GM12878 (cell line): ENCODE results near the gene MTMR3. TPM values are rescaled to one million over a fixed set of nuclear protein-coding genes. Genes with fewer than 3 reads are reported as not detected.

ENCODE experiments used
- ATAC-seq: fragments of 200-7000 bp; cut with Tn5 transposase; 3 replicates; pipeline ENCODE4 v1.9.1; 2020; ENCODE audit warnings: mild to moderate bottlenecking, moderate library complexity
- BruUV-seq: library from RNA; stranded (reverse); fragments of 400-500 nt; replicated peaks from 2 replicates; lab custom pipeline; 2021; lab: Mats Ljungman, UMichigan
- CTCF ChIA-PET: fragments of 300-600 bp; sonication (Branson Sonifier 250); formaldehyde crosslinking; extraction: SDS; loops from one replicate; lab custom pipeline; 2021; ENCODE audit warnings: inconsistent platforms; lab: Yijun Ruan, JAX
- POLR2A ChIA-PET: fragments of 350-600 bp; formaldehyde crosslinking; extraction: SDS; loops from one replicate; lab custom pipeline; 2021; ENCODE audit warnings: inconsistent platforms; lab: Charles Lee
- RAD21 ChIA-PET: fragments of 300-600 bp; sonication (Branson Sonifier 250); formaldehyde crosslinking; loops from one replicate; lab custom pipeline; 2023; ENCODE audit warnings: antibody characterized with exemption; ENCODE audit not compliant: unreplicated experiment; lab: Charles Lee
- SMC1A ChIA-PET: fragments of 300-600 bp; sonication (Branson Sonifier 250); formaldehyde crosslinking; loops from one replicate; lab custom pipeline; 2023; ENCODE audit not compliant: unreplicated experiment, uncharacterized antibody; lab: Charles Lee
- DNase-seq: peaks from one replicate; pipeline ENCODE4 v3.0.0-alpha.2; 2011; ENCODE audit warnings: low read depth, low spot score
- FAIRE-seq: peaks from 3 replicates; lab custom pipeline; 2011; peaks lifted over from hg19 to GRCh38; lab: Jason Lieb, UNC
- H2AFZ ChIP-seq: 2 replicates; pipeline ENCODE4 v1.6.0; 2011; ENCODE audit warnings: low read depth, low read length, control low read depth; ENCODE audit not compliant: control insufficient read depth
- H3K27ac ChIP-seq: 2 replicates; pipeline ENCODE4 v1.5.1; 2011; ENCODE audit warnings: control low read depth; ENCODE audit not compliant: control insufficient read depth, insufficient read depth
- H3K27me3 ChIP-seq, 2 experiments: replicated peaks in 1 of 2; 2 replicates each; pipeline versions ENCODE4 v1.6.0 to v1.6.1; 2011; ENCODE audit warnings: low read length in 1 of 2; ENCODE audit not compliant: control insufficient read depth in 2 of 2, insufficient read depth in 2 of 2
- H3K36me3 ChIP-seq, 2 experiments: 2 replicates each; pipeline ENCODE4 v1.5.1; 2011; ENCODE audit warnings: low read length in 1 of 2; ENCODE audit not compliant: control insufficient read depth in 2 of 2, insufficient read depth in 2 of 2
- H3K4me1 ChIP-seq: 2 replicates; pipeline ENCODE4 v1.6.1; 2011; ENCODE audit warnings: mild to moderate bottlenecking, low read length, moderate library complexity, mixed read lengths; ENCODE audit not compliant: control insufficient read depth, insufficient read depth
- H3K4me2 ChIP-seq: 2 replicates; pipeline ENCODE4 v1.6.0; 2011; ENCODE audit warnings: control low read depth; ENCODE audit not compliant: control insufficient read depth, insufficient read depth
- H3K4me3 ChIP-seq: fragments of 200-600 bp; sonication (generic); 2 replicates; pipeline ENCODE4 v1.5.1; 2016
- H3K79me2 ChIP-seq: 2 replicates; pipeline ENCODE4 v1.6.0; 2011; ENCODE audit warnings: low read length; ENCODE audit not compliant: control insufficient read depth, insufficient read depth
- H3K9ac ChIP-seq: 2 replicates; pipeline ENCODE4 v1.8.0; 2011; ENCODE audit warnings: low read length, control low read depth, mixed read lengths; ENCODE audit not compliant: control insufficient read depth, insufficient read depth
- H3K9me3 ChIP-seq: replicated peaks from 3 replicates; pipeline ENCODE4 v1.5.1; 2011; ENCODE audit warnings: mild to moderate bottlenecking, low read length; ENCODE audit not compliant: control insufficient read depth, insufficient read depth
- H4K20me1 ChIP-seq: 2 replicates; pipeline ENCODE4 v1.6.0; 2011; ENCODE audit not compliant: control insufficient read depth, insufficient read depth
- EED ChIP-seq: sonication (generic); IDR thresholded peaks from 2 replicates; pipeline ENCODE4 v1.6.1; 2016; ENCODE audit warnings: antibody characterized with exemption, low read depth
- EZH2 ChIP-seq: IDR thresholded peaks from 2 replicates; pipeline ENCODE4 v1.6.1; 2012; ENCODE audit warnings: low read depth, mild to moderate bottlenecking, control low read depth, inconsistent platforms, low read length, borderline replicate concordance; ENCODE audit not compliant: control insufficient read depth
- FOXM1 ChIP-seq: IDR thresholded peaks from 2 replicates; pipeline ENCODE4 v1.6.1; 2012; ENCODE audit warnings: low read depth, mild to moderate bottlenecking, inconsistent platforms, low read length, moderate library complexity
- JUNB ChIP-seq: IDR thresholded peaks from 2 replicates; pipeline ENCODE4 v1.6.1; 2016; ENCODE audit warnings: antibody characterized with exemption, mild to moderate bottlenecking
- MEF2A ChIP-seq: IDR thresholded peaks from 2 replicates; pipeline ENCODE4 v1.6.1; 2011; ENCODE audit warnings: low read depth, mild to moderate bottlenecking, low read length, moderate library complexity; ENCODE audit not compliant: insufficient read depth
- MEF2B ChIP-seq: fragments of 450-650 bp; IDR thresholded peaks from 2 replicates; pipeline ENCODE4 v1.6.1; 2018; ENCODE audit warnings: mild to moderate bottlenecking, moderate library complexity; ENCODE audit not compliant: partially characterized antibody, poor library complexity, severe bottlenecking
- REST ChIP-seq: IDR thresholded peaks from 2 replicates; pipeline ENCODE4 v1.6.1; 2012; ENCODE audit warnings: mild to moderate bottlenecking, low read depth, low read length
- ZNF274 ChIP-seq: IDR thresholded peaks from one replicate; pipeline ENCODE4 v1.8.0; 2011; ENCODE audit not compliant: insufficient read length, insufficient read depth
- ZNF384 ChIP-seq: IDR thresholded peaks from 2 replicates; pipeline ENCODE4 v1.6.1; 2012; ENCODE audit warnings: low read depth, mild to moderate bottlenecking, low read length, improper control_type of control experiment, borderline replicate concordance
- ZNF622 ChIP-seq: fragments of 450-650 bp; IDR thresholded peaks from 2 replicates; pipeline ENCODE4 v1.6.1; 2017; ENCODE audit warnings: mild to moderate bottlenecking, inconsistent platforms
- WGBS: methylation state at CpG from one replicate; pipeline ENCODE4 v1.1.6; 2016; ENCODE audit warnings: low lambda C conversion rate; ENCODE audit not compliant: insufficient replicate concordance, insufficient coverage; ENCODE audit errors: missing lambda C conversion rate; 5-methylcytosine and 5-hydroxymethylcytosine counted together
- in situ Hi-C: fragments of 300-500 bp; cut with MboI; formaldehyde crosslinking; loops from 9 replicates; pipeline ENCODE4 v1.14.3; 2018; ENCODE audit warnings: mixed read lengths
- intact Hi-C: fragments of 100-400 bp; cut with micrococcal nuclease; formaldehyde crosslinking; loops from one replicate; pipeline ENCODE4 v1.14.2; 2022; ENCODE audit not compliant: unreplicated experiment
- polyA plus RNA-seq, 11 experiments: library from polyadenylated mRNA; depleted of rRNA in 4 of 11; unstranded in 6 of 11; stranded (reverse) in 5 of 11; fragments of >200 nt; fragmentation: Nextera tagmentation in 4 of 11; fragmentation: Illumina TruSeq in 1 of 11; extraction: Ambion mirVana in 4 of 11; extraction: Trizol in 1 of 11; gene quantifications; 1 replicate in 1 of 11; 2 replicates in 10 of 11; pipeline versions ENCODE4 v1.2.1 to v1.2.3, GENCODE V29; 2011 to 2016; ENCODE audit warnings: inconsistent platforms in 2 of 11, missing spikeins in 2 of 11, low read depth in 1 of 11
- total RNA-seq, 4 experiments: library from RNA; depleted of rRNA in 3 of 4; stranded (reverse); fragments of >200 nt in 3 of 4; fragmentation: Illumina TruSeq in 1 of 4; extraction: Trizol in 1 of 4; gene quantifications; 2 replicates each; pipeline versions ENCODE4 v1.2.1 to v1.2.3, GENCODE V29; 2013 to 2021

Gene MTMR3
- total and polyA plus RNA-seq, 10 of the 15 experiments (the other 5 are each of a cell fraction or from before 2014, with no cell fraction given), result 1.4 to 23.7 (median 10.6) TPM

DNA sequence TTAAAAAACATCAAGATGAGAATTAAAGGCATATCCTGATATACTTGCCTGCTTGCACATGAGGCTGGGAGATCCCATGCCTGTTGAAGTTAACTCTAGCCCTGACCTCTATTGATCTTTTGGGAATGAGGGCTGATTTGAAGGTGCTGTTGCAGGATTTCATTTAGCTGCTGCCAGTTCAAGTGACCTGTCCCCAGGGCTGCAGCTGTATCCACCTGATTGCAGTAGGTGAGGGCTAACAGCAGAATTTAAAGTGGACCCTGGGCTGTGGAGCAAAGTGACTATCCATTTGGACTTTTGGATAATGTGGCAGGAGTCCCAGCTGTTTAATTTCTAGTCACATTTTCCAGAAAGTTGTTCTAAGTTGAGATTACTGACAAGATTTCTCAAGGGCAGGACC, 146.5 kb downstream of the MTMR3 start:
- no peak for TF ChIP-seq REST
- TF ChIP-seq EZH2, result no peak
- BruUV-seq, result no TSS peak
- ATAC-seq, result no peak
- POLR2A ChIA-PET, result interaction anchor here (0.5 kb wide), 1 partner anchor 1083 kb away, joined by 7 read pairs; no protein-coding TSS in a partner anchor
- Histone ChIP-seq H3K27me3 (no peaks in the 10 kb centered on the region), H3K9me3 (no peaks in the 10 kb centered on the region), H2AFZ (no peak overlapping the region), H3K4me3 (no peak overlapping the region), H4K20me1 (no peaks in the 10 kb centered on the region), H3K9ac (no peak overlapping the region), H3K36me3 (peaks cover 6 to 7% of the 10 kb centered on the region in 2 experiments), H3K27ac (no peak overlapping the region), H3K79me2 (no peaks in the 10 kb centered on the region), H3K4me2 (no peak overlapping the region), H3K4me1 (no peaks in the 10 kb centered on the region)
- DNase-seq, result no peak
- FAIRE-seq, result no peak
- RAD21 ChIA-PET, result interaction anchor here (0.6 kb wide), 1 partner anchor 147 kb away, joined by 3 read pairs; no protein-coding TSS in a partner anchor
- CTCF ChIA-PET, result interaction anchor here (1.3 to 1.8 kb wide), 2 partner anchors 24 to 59 kb away, joined by 4 to 7 read pairs; no protein-coding TSS in a partner anchor
- in situ Hi-C loops, result no loop called here
- SMC1A ChIA-PET, result interaction anchor here (1.1 kb wide), 1 partner anchor 58 kb away, joined by 3 read pairs; no protein-coding TSS in a partner anchor
- intact Hi-C loops, result no loop called here

- H3K9ac ChIP-seq, result no peak overlapping the region
- ChIA-PET CTCF (interaction anchor here (1.3 to 1.8 kb wide), 3 partner anchors 25 to 59 kb away, joined by 4 to 7 read pairs (median 5); no protein-coding TSS in a partner anchor), SMC1A (no interaction called here), RAD21 (no interaction called here), POLR2A (no interaction called here)
- in situ Hi-C loops, result no loop called here
- H4K20me1 ChIP-seq, result no peaks in the 10 kb centered on the region
- no peaks in the 10 kb centered on the region for H3K9me3 ChIP-seq
- no peak for ATAC-seq
- no peak overlapping the region for H3K4me2 ChIP-seq
- no peaks in the 10 kb centered on the region for H3K79me2 ChIP-seq
- no peaks in the 10 kb centered on the region for H3K27me3 ChIP-seq
- no peak for DNase-seq
- intact Hi-C loops, result no loop called here
- WGBS, result 94% methylated on average over 3 of the region's 5 CpGs
- no peak overlapping the region for H3K27ac ChIP-seq
- no peak for FAIRE-seq
- H3K4me3 ChIP-seq, result no peak overlapping the region
- no TSS peak for BruUV-seq
- H3K36me3 ChIP-seq, result peaks cover 6 to 7% of the 10 kb centered on the region in 2 experiments
- no peak overlapping the region for H2AFZ ChIP-seq
- no peaks in the 10 kb centered on the region for H3K4me1 ChIP-seq
- TF ChIP-seq MEF2A, result no peak
- no peak for TF ChIP-seq ZNF274
- TF ChIP-seq ZNF384, result no peak
- no peak for TF ChIP-seq EED
- no peak for TF ChIP-seq ZNF622
- TF ChIP-seq JUNB, result no peak
- no peak for TF ChIP-seq MEF2B
- TF ChIP-seq FOXM1, result no peak
Measured at GRCh38 chr22:30030329-30030728, 147.4 kb downstream of the MTMR3 start.
